ENCODE measurements around the gene PSMB9.

DNA sequence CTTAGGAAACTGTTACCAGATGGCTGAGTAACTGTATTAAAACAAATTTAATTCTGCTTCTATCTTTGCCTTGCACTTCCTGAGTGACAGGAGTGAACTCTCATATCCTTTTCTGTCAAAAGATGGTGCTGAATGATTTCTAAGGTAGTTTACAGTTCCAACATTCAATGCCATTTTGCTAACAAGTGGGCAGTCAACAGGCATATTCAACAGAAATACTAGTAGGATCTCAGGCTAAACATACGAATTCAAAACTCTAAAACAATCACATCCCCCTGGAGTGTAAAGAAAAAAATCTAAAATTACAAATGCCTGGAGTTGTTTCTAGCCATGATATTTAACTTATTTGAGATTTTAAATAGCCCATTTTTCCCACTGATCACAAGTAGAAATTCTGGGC, 6.7 kb downstream of the PSMB9 start:
- TF ChIP-seq EZH2 (IDR thresholded peaks at IDR 0.05; ENCODE audit: borderline replicate concordance) (no peak), CTCF (IDR thresholded peaks at IDR 0.05; ENCODE audit: poor library complexity) (no peak)
